Limb (tissue), 2 donors: ENCODE data around the gene KIRREL3.
A peak's percentile ranks its signal among the peaks of the same experiment; 100 is the strongest.

ENCODE experiments used
- DNase-seq, 2 donors: peaks; one replicate each; pipeline ENCODE4 v3.0.0-alpha.2; 2016; ENCODE audit errors: extremely low spot score in 2 of 2

Gene KIRREL3

GRCh38 chr11:127000291-127000968, at the start of gene KIRREL3:
Gene KIRREL3 (minus strand): TSS chr11:127000770.
- DNase-seq = peak in 1 of 2 donors; percentile 65

- no peak for DNase-seq
Measured at GRCh38 chr11:127050186-127050585, 49.6 kb upstream of the KIRREL3 start.

GRCh38 chr11:127049486-127049885, 48.9 kb upstream of the KIRREL3 start:
- no peak for DNase-seq

- DNase-seq = no peak
Measured at GRCh38 chr11:127044535-127044934, 44.0 kb upstream of the KIRREL3 start.

GRCh38 chr11:127042445-127042844, 41.9 kb upstream of the KIRREL3 start:
- DNase-seq = no peak

GRCh38 chr11:127039591-127039990, 39.0 kb upstream of the KIRREL3 start:
- DNase-seq = no peak

- no peak for DNase-seq
Measured at GRCh38 chr11:127037596-127037995, 37.0 kb upstream of the KIRREL3 start.

- DNase-seq = no peak
Measured at GRCh38 chr11:127037001-127037400, 36.4 kb upstream of the KIRREL3 start.

- DNase-seq = no peak
Measured at GRCh38 chr11:127035824-127036223, 35.3 kb upstream of the KIRREL3 start.

GRCh38 chr11:127034973-127035372, 34.4 kb upstream of the KIRREL3 start:
- no peak for DNase-seq

- DNase-seq = no peak
Measured at GRCh38 chr11:127028648-127029047, 28.1 kb upstream of the KIRREL3 start.

- DNase-seq = no peak
Measured at GRCh38 chr11:127027789-127028188, 27.2 kb upstream of the KIRREL3 start.

- no peak for DNase-seq
Measured at GRCh38 chr11:127027000-127027399, 26.4 kb upstream of the KIRREL3 start.

GRCh38 chr11:127023991-127024390, 23.4 kb upstream of the KIRREL3 start:
- DNase-seq = no peak

GRCh38 chr11:127018683-127019279, 18.2 kb upstream of the KIRREL3 start:
- DNase-seq = no peak

GRCh38 chr11:127017482-127017881, 16.9 kb upstream of the KIRREL3 start:
- no peak for DNase-seq

- DNase-seq = no peak
Measured at GRCh38 chr11:127013550-127013949, 13.0 kb upstream of the KIRREL3 start.

GRCh38 chr11:127006311-127006710, 5.7 kb upstream of the KIRREL3 start:
- no peak for DNase-seq

GRCh38 chr11:127003260-127003981, 2.9 kb upstream of the KIRREL3 start:
- peak; percentile 28 to 84 for DNase-seq

- DNase-seq = no peak
Measured at GRCh38 chr11:127002669-127003259, 2.2 kb upstream of the KIRREL3 start.

- no peak for DNase-seq
Measured at GRCh38 chr11:127000981-127001380, 411 bp upstream of the KIRREL3 start.

- no peak for DNase-seq
Measured at GRCh38 chr11:126999366-126999765, 1.2 kb downstream of the KIRREL3 start.
